Stimulated activated naive CD8-positive, alpha-beta T cell treated with anti-CD3 and anti-CD28 coated beads, Interleukin-15, Interleukin-2, amounts not matched to agents 100 U/mL and 50 U/mL, for 24 hours (primary cell): ENCODE data around the gene FBXL19.
"Not testable (repeated sequence)": the region's sequence is repeated elsewhere in the genome, so short reads cannot be mapped to it uniquely, and the experiment has no call there.

Experiments
- ATAC-seq: fragments of 150-1000 bp; cut with Tn5 transposase; one replicate; pipeline ENCODE4 v1.10.0; 2021
- DNase-seq: peaks from one replicate; pipeline ENCODE4 v3.0.0; 2021

The FBXL19 gene

GRCh38 chr16:30922960-30923535 is 324 bp upstream of the FBXL19 start:
- DNase-seq (peak; percentile 97), ATAC-seq (peak; percentile 80)

GRCh38 chr16:30924076-30924912 is 922 bp downstream of the FBXL19 start:
- DNase-seq: no peak
- no peak for ATAC-seq

- no peak for ATAC-seq
- DNase-seq: no peak
Observed at GRCh38 chr16:30924913-30925631, 1.7 kb downstream of the FBXL19 start.

GRCh38 chr16:30925632-30925987 is 2.2 kb downstream of the FBXL19 start:
- DNase-seq (no peak), ATAC-seq (no peak)

- DNase-seq (no peak), ATAC-seq (no peak)
Observed at GRCh38 chr16:30925995-30926811, 2.8 kb downstream of the FBXL19 start.

- no peak for DNase-seq
- ATAC-seq: no peak
Observed at GRCh38 chr16:30926937-30927788, 3.8 kb downstream of the FBXL19 start.

- DNase-seq: peak; percentile 33
- ATAC-seq: peak; percentile 14
Observed at GRCh38 chr16:30927789-30928378, 4.5 kb downstream of the FBXL19 start.

- no peak for ATAC-seq
Observed at GRCh38 chr16:30928390-30928789, 5.0 kb downstream of the FBXL19 start.

GRCh38 chr16:30929167-30929566 is 5.8 kb downstream of the FBXL19 start:
- ATAC-seq: no peak
- DNase-seq: no peak

More at GRCh38 chr16:30928390-30928789, 5.0 kb downstream of the FBXL19 start:
- DNase-seq: no peak

GRCh38 chr16:30930160-30930571 is 6.8 kb downstream of the FBXL19 start:
- no peak for ATAC-seq
- no peak for DNase-seq

GRCh38 chr16:30931068-30931650 is 7.8 kb downstream of the FBXL19 start:
- no peak for ATAC-seq
- no peak for DNase-seq

GRCh38 chr16:30934827-30935557 is 11.6 kb downstream of the FBXL19 start:
- peak; percentile 50 for DNase-seq

GRCh38 chr16:30937692-30938091 is 14.3 kb downstream of the FBXL19 start:
- no peak for ATAC-seq
- DNase-seq: no peak

More at GRCh38 chr16:30934827-30935557, 11.6 kb downstream of the FBXL19 start:
- peak; percentile 33 for ATAC-seq

- ATAC-seq, DNase-seq: not testable (repeated sequence)
Observed at GRCh38 chr16:30939571-30939970, 16.2 kb downstream of the FBXL19 start.

GRCh38 chr16:30941600-30942425 is 18.4 kb downstream of the FBXL19 start:
- ATAC-seq (peak; percentile 91), DNase-seq (peak; percentile 81)

GRCh38 chr16:30942426-30942806 is 19.0 kb downstream of the FBXL19 start:
- ATAC-seq: peak; percentile 19

GRCh38 chr16:30944352-30944751 is 21.0 kb downstream of the FBXL19 start:
- ATAC-seq (no peak), DNase-seq (no peak)

More at GRCh38 chr16:30942426-30942806, 19.0 kb downstream of the FBXL19 start:
- DNase-seq: no peak

- DNase-seq: no peak
- no peak for ATAC-seq
Observed at GRCh38 chr16:30946671-30947540, 23.5 kb downstream of the FBXL19 start.
